OCI-LY1 (cell line): Measurements from ENCODE around the gene THSD7A.

ENCODE experiments used
- CTCF ChIP-seq: fragments of 200-600 bp; sonication (generic), shearing (Covaris generic); IDR thresholded peaks from 2 replicates; pipeline ENCODE4 v1.5.1; 2017; ENCODE audit warnings: mild to moderate bottlenecking, antibody characterized with exemption, low read length, moderate library complexity, mixed read lengths
- EZH2 ChIP-seq: fragments of 200-600 bp; sonication (generic), shearing (Covaris generic); IDR thresholded peaks from 2 replicates; pipeline ENCODE4 v1.8.0; 2017; ENCODE audit warnings: borderline replicate concordance, mixed run types, mild to moderate bottlenecking, antibody characterized with exemption, low read length, moderate library complexity, mixed read lengths

DNA sequence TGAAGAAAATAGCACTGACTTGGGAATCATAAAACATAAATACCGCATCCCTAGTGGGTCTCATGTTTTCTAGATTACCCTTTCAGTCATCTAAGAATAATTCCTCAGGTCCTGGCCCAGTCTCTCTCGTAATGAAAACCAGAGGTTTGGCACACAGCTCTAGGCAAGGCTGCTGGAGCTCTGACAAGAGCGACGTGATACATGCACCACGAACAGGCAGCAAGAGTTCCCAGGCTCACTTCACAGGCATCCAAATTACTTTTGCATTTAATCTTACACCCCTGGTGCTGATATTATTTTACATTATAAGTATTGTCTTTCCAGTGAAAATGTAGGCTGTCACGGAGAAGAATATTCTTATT, 105.2 kb downstream of the THSD7A start:
- TF ChIP-seq CTCF (no peak), EZH2 (no peak)
